Natural killer cell (primary cell): ENCODE measurements around the gene MORC2. TPM values are rescaled to one million over a fixed set of nuclear protein-coding genes. Genes with fewer than 3 reads are reported as not detected.

Experiments used
- ATAC-seq, 3 donors: fragments of 150-1000 bp in 2 of 3; fragments of 200-7000 bp in 1 of 3; cut with Tn5 transposase; 1 replicate in 1 of 3; 2 replicates in 2 of 3; pipeline ENCODE4 v1.10.0; 2021; ENCODE audit warnings: mild to moderate bottlenecking in 2 of 3, moderate library complexity in 2 of 3
- DNase-seq, 2 donors: peaks; one replicate each; pipeline versions ENCODE4 v3.0.0 to v3.0.0-alpha.2; 2013 to 2021; ENCODE audit warnings: mixed read lengths in 1 of 2
- H3K27ac ChIP-seq: one replicate; pipeline ENCODE4 v1.5.1; 2013; ENCODE audit warnings: mild to moderate bottlenecking, low read length
- H3K27me3 ChIP-seq: one replicate; pipeline ENCODE4 v1.6.1; 2013; ENCODE audit warnings: low read length; ENCODE audit not compliant: control insufficient read depth, insufficient read depth
- H3K36me3 ChIP-seq: one replicate; pipeline ENCODE4 v1.6.1; 2013; ENCODE audit warnings: low read length; ENCODE audit not compliant: control insufficient read depth, insufficient read depth
- H3K4me1 ChIP-seq: one replicate; pipeline ENCODE4 v1.6.1; 2013; ENCODE audit warnings: low read length; ENCODE audit not compliant: control insufficient read depth, insufficient read depth
- H3K4me3 ChIP-seq: one replicate; pipeline ENCODE4 v1.5.1; 2013; ENCODE audit warnings: low read length
- H3K9me3 ChIP-seq: one replicate; pipeline ENCODE4 v1.6.1; 2013; ENCODE audit warnings: low read length; ENCODE audit not compliant: control insufficient read depth, insufficient read depth
- H3K27ac Mint-ChIP-seq, 2 donors: one replicate each; pipeline ENCODE4 v1.8.0; 2022; ENCODE audit warnings: mild to moderate bottlenecking in 2 of 2, mixed read lengths in 2 of 2, moderate library complexity in 1 of 2
- H3K27me3 Mint-ChIP-seq, 2 donors: one replicate each; pipeline ENCODE4 v1.8.0; 2022; ENCODE audit warnings: low read depth in 2 of 2, mixed read lengths in 2 of 2
- H3K36me3 Mint-ChIP-seq: one replicate; pipeline ENCODE4 v1.8.0; 2022; ENCODE audit warnings: mixed read lengths
- H3K4me1 Mint-ChIP-seq, 2 donors: one replicate each; pipeline ENCODE4 v1.8.0; 2022; ENCODE audit warnings: mixed read lengths in 2 of 2
- H3K4me3 Mint-ChIP-seq: one replicate; pipeline ENCODE4 v1.8.0; 2022; ENCODE audit warnings: mild to moderate bottlenecking, moderate library complexity, mixed read lengths
- H3K9me3 Mint-ChIP-seq, 2 donors: one replicate each; pipeline ENCODE4 v1.8.0; 2022; ENCODE audit warnings: mixed read lengths in 2 of 2
- CTCF ChIP-seq: fragments of 200-600 bp; IDR thresholded peaks from one replicate; pipeline ENCODE4 v1.8.0; 2022; ENCODE audit warnings: antibody characterized with exemption
- WGBS: methylation state at CpG from one replicate; pipeline ENCODE4 v1.1.7; 2013; ENCODE audit warnings: missing lambda C conversion rate; ENCODE audit not compliant: insufficient coverage; 5-methylcytosine and 5-hydroxymethylcytosine counted together
- intact Hi-C: fragments of 100-400 bp; cut with micrococcal nuclease; formaldehyde crosslinking; loops from one replicate; pipeline ENCODE4 v1.14.2; 2022
- total RNA-seq, 4 donors: library from RNA; stranded (reverse); fragments of 120-200 nt in 1 of 4; gene quantifications; one replicate each; pipeline versions ENCODE4 v1.2.3 to v1.2.4, GENCODE V29; 2013 to 2022

MORC2 gene
- total RNA-seq, 3 donors from 2014 or later (not counting 1 experiment from before 2014, with no cell fraction given) = 15.3 to 19.7 (median 16.4) TPM

- peaks cover 10 to 22% of the 10 kb centered on the region in 2 donors for H3K4me1 Mint-ChIP-seq
- no peak for TF ChIP-seq CTCF
- Histone ChIP-seq H3K4me1 (no peaks in the 10 kb centered on the region), H3K27ac (no peak overlapping the region), H3K27me3 (no peaks in the 10 kb centered on the region), H3K9me3 (no peaks in the 10 kb centered on the region), H3K4me3 (no peak overlapping the region), H3K36me3 (no peaks in the 10 kb centered on the region)
- no peak for DNase-seq
- WGBS = 84% methylated on average over 6 of the region's 6 CpGs
- intact Hi-C loops = no loop called here
- H3K27me3 Mint-ChIP-seq = no peaks in the 10 kb centered on the region
- no peaks in the 10 kb centered on the region for H3K9me3 Mint-ChIP-seq
- H3K4me3 Mint-ChIP-seq = no peak overlapping the region
- no peak for ATAC-seq
- H3K27ac Mint-ChIP-seq = no peak overlapping the region
- H3K36me3 Mint-ChIP-seq = no peaks in the 10 kb centered on the region
Observed at GRCh38 chr22:30891781-30892180, 76.8 kb downstream of the MORC2 start.

DNA sequence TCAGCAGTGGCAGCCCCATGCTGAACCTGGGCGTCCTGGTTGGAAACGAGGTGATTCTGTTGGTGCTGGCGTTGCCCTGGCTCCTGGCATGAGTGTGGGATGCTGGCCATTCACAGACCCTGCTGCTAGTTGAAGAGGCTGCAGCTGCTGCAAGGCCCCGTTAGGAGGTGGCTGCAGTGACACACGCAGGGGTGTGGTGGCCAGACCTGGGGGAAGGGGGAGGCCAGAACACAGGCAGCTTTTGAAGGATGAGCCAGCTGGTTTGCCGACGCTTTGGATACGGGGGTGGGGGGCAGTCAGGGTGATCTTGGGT, 77.2 kb downstream of the MORC2 start:
- DNase-seq (no peak), ATAC-seq (no peak)
- no peaks in the 10 kb centered on the region for H3K4me1 ChIP-seq
- Mint-ChIP-seq H3K27ac (no peak overlapping the region), H3K4me3 (no peak overlapping the region), H3K4me1 (peaks cover 10 to 22% of the 10 kb centered on the region in 2 donors), H3K9me3 (no peaks in the 10 kb centered on the region), H3K36me3 (no peaks in the 10 kb centered on the region), H3K27me3 (no peaks in the 10 kb centered on the region)
- TF ChIP-seq CTCF = no peak
- intact Hi-C loops = no loop called here
- H3K27ac ChIP-seq = no peak overlapping the region
- 83% methylated on average over 8 of the region's 8 CpGs for WGBS
- no peaks in the 10 kb centered on the region for H3K9me3 ChIP-seq
- H3K27me3 ChIP-seq = no peaks in the 10 kb centered on the region
- H3K4me3 ChIP-seq = no peak overlapping the region
- H3K36me3 ChIP-seq = no peaks in the 10 kb centered on the region

DNA sequence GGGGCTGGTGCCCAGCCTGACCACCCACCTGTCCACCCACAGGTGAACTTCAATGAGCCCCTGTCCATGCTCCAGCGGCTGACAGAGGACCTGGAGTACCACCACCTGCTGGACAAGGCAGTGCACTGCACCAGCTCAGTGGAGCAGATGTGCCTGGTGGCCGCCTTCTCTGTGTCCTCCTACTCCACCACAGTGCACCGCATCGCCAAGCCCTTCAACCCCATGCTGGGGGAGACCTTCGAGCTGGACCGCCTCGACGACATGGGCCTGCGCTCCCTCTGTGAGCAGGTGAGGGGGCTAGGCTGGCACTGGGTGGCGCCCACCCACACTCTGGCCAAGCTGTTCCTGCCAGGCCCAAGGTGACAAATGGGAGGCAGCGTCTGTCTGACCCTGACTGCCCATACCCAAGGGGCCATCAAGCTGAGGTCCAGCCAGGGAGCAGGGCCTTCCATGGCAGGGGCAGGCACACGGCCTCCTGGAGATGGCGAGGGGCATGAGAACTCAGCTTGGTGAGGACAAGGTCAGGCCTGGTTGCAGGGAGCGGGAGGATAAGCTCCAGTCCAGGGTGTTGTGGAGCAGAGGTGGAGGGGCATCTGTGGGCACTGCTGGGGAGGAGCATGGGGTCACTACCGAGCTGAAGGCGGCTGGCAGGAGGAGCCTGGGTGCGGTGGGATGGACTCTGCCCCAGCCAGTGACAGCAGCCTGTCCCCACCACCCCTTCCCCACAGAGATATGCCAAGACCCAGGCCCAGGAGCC, 77.7 kb downstream of the MORC2 start:
- peaks cover 10 to 22% of the 10 kb centered on the region in 2 donors for H3K4me1 Mint-ChIP-seq
- Histone ChIP-seq H3K9me3 (no peaks in the 10 kb centered on the region), H3K27ac (no peak overlapping the region), H3K4me3 (no peak overlapping the region), H3K36me3 (no peaks in the 10 kb centered on the region), H3K4me1 (no peaks in the 10 kb centered on the region), H3K27me3 (no peaks in the 10 kb centered on the region)
- peak in 2 of 3 donors; percentile 69 to 74 for ATAC-seq
- H3K36me3 Mint-ChIP-seq = no peaks in the 10 kb centered on the region
- intact Hi-C loops = loop anchor here (1.0 kb wide), 1 partner anchor 257 kb away; no protein-coding TSS in a partner anchor
- peak in 1 of 2 donors; percentile 55 for DNase-seq
- H3K4me3 Mint-ChIP-seq = no peak overlapping the region
- H3K27ac Mint-ChIP-seq = no peak overlapping the region
- no peaks in the 10 kb centered on the region for H3K27me3 Mint-ChIP-seq
- peak; percentile 64 for TF ChIP-seq CTCF
- WGBS = 89% methylated on average over 17 of the region's 17 CpGs
- H3K9me3 Mint-ChIP-seq = no peaks in the 10 kb centered on the region

DNA sequence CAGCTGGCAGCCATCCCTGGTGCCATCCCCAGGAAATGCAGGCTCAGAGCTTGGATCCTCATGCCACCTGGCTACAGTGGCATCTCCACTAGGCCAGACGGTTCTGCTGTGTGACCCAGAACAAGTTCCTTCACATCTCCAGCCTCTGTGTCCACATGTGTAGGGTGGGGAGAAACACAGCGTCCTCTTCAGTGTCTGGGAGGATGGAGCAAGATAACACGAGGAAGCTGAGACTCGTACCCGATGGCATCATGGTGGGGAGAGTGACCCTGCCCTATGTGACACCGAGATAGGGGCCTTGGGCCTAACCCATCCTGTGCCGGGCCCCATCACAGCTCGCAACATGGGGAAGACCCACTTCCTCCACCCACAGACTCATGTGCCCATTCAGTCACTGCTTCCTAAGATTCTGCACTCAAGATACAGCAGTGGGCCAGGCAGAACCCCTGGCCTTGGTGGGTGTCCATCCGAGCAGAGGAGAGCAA, 78.5 kb downstream of the MORC2 start:
- H3K4me1 Mint-ChIP-seq = peaks cover 10 to 22% of the 10 kb centered on the region in 2 donors
- Histone ChIP-seq H3K27me3 (no peaks in the 10 kb centered on the region), H3K4me1 (no peaks in the 10 kb centered on the region), H3K36me3 (no peaks in the 10 kb centered on the region), H3K9me3 (no peaks in the 10 kb centered on the region), H3K4me3 (no peak overlapping the region), H3K27ac (no peak overlapping the region)
- H3K9me3 Mint-ChIP-seq = no peaks in the 10 kb centered on the region
- no peak overlapping the region for H3K27ac Mint-ChIP-seq
- H3K27me3 Mint-ChIP-seq = no peaks in the 10 kb centered on the region
- ATAC-seq (no peak), DNase-seq (no peak)
- intact Hi-C loops = loop anchor here (1.0 kb wide), 1 partner anchor 256 kb away; no protein-coding TSS in a partner anchor
- H3K4me3 Mint-ChIP-seq = no peak overlapping the region
- WGBS = 87% methylated on average over 9 of the region's 9 CpGs
- no peak for TF ChIP-seq CTCF
- H3K36me3 Mint-ChIP-seq = no peaks in the 10 kb centered on the region
